GM19324 (cell line): ENCODE data around the gene FAM171A2.
A peak's percentile ranks its signal among the peaks of the same experiment; 100 is the strongest.

ENCODE experiments used
- ATAC-seq: cut with Tn5 transposase; IDR thresholded peaks from one replicate; pipeline ENCODE4 v1.9.1; 2021; ENCODE audit warnings: mild to moderate bottlenecking, moderate library complexity; ENCODE audit not compliant: unreplicated experiment, low FRiP score

Gene FAM171A2

DNA sequence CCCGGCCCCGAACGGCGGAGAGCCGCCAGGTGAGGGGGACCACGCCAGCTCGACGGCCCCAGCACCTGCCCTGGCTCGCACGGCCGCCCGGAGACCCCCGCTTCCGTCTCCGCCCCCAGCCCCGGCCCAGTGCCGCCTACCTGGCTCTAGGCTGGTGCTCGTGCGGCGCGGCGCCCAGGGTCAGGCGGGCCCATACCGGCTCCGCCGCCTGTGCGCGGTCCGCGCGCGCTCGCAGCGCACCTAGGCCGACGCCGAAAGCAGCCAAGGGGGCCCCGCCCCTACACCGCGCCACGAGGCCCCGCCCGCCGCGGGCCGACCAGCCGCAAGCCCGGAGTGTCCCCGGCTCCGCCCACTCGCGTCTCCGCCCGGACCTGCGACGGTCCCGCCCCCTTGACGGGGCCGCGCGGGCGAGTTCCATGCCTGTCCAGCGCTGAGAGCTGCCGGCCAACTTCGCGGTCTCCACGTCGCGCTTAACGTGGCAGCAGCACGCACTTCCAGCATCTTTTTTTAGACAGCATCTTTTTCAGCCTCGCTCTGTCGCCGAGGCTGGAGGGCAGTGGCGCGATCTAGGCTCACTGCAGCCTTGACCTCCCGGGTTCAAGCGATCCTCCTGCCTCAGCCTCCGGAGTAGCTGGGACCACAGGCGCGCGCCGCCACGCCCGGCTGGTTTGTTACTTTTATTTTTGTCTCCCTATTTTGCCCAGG, 38.9 kb downstream of the FAM171A2 start, which contains the start of gene SLC25A39:
Gene SLC25A39 (minus strand): TSS at position 253 of the 705 bp plus-strand sequence. CDS start 1,261 bp downstream, outside the sequence.
- ATAC-seq, result peak; percentile 77

- peak; percentile 3 for ATAC-seq
Observed at GRCh38 chr17:44324092-44324570, 39.5 kb downstream of the FAM171A2 start.

DNA sequence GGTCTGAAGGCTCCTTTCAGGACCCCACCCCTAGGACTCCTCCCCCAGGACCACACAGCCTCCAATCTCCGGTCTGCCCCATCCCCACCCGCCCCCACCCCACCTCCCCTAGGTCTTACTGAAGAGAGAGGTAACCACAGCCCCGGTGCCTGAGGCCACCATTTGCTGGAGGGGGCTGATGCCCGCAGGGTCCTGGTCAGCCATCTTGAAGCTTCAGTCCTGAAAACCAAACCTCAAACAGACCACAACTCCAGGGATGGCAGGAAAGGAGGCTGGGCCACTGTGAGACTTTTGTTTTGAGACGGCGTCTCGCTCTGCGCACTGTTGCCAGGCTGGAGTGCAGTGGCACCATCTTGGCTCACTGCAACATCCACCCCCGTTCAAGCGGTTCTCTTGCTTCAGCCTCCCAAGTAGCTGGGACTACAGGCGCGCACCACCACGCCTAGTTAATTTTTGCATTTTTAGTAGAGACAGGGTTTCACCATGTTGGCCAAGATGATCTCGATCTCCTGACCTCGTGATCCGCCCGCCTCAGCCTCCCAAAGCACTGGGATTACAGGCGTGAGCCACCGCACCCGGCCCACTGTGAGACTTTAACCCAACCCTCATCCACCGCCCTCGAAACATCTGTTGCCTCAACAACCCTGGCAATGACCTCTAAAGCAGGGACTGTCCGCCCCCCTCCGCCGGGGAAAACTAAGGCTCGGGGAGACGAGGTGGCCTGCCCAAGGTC, 40.1 kb downstream of the FAM171A2 start:
- no peak for ATAC-seq

GRCh38 chr17:44322236-44322895, 41.3 kb downstream of the FAM171A2 start:
- no peak for ATAC-seq

- ATAC-seq, result no peak
Observed at GRCh38 chr17:44321246-44322120, 42.2 kb downstream of the FAM171A2 start.

- no peak for ATAC-seq
Observed at GRCh38 chr17:44320066-44320465, 43.6 kb downstream of the FAM171A2 start.

GRCh38 chr17:44318077-44318892, 45.4 kb downstream of the FAM171A2 start:
- no peak for ATAC-seq

DNA sequence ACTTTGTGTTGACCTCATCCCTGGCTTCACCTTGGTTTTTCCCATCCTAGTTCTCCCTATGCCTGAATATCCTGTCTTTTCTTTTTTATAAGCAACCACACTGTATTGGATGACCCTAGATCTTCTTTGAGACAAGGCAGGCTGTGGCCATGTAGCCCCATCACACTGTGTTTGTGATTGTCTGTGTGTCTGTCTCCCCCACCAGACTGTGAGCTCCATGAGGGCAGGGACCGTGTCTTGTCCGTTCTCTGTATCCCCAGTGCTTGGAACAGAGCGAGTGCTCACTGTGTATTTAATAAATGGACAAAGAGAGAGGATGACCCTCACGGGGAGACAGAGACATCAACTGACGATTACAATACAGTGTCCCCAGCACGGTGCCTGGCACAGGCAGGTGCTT, 46.1 kb downstream of the FAM171A2 start:
- ATAC-seq, result no peak

- ATAC-seq, result no peak
Observed at GRCh38 chr17:44315760-44316731, 47.6 kb downstream of the FAM171A2 start.

DNA sequence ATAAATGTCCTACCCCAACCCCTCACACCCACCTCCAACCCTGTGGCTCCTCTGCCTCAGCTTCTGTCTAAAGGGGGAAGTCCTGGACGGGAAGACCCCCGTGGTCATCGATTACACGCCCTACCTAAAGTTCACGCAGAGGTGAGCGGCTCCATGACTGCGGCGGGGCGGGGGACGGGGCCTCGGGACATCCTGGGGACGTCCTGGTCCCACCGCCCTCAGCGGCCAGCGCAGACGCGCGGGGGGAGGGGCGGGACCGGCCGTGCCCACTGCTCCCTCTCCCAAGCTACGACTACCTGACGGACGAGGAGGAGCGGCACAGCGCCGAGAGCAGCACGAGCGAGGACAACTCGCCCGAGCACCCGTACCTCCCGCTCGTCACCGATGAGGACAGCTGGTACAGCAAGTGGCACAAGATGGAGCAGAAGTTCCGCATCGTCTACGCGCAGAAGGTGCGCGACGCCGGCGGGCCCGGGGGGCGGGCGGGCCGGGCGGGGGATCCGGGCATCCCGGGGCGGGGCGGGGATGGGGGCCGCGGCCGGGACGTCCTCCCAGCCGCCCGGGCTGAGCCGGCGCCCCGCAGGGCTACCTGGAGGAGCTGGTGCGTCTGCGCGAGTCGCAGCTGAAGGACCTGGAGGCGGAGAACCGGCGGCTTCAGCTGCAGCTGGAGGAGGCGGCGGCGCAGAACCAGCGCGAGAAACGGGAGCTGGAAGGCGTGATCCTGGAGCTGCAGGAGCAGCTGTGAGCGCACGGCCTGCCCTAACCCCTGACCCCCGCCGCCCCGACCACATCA, 48.6 kb downstream of the FAM171A2 start:
- no peak for ATAC-seq

DNA sequence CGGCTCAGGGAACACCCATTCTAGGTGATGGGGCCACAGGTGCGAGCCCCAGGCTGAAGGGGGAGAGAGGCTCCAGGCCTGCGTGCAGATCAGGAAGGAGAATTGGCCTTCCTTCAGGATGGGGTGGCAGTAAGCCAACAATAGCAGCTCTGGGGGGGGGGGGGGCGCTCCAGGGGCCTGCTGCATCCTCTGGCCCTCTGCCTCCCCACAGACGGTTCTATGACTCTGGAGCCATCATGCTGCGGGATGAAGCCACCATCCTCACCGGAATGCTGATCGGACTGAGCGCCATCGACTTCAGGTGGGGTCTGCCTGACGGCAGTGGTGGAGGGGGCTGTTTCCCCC, 49.2 kb downstream of the FAM171A2 start:
- ATAC-seq, result no peak

- ATAC-seq, result no peak
Observed at GRCh38 chr17:44314031-44314430, 49.6 kb downstream of the FAM171A2 start.

DNA sequence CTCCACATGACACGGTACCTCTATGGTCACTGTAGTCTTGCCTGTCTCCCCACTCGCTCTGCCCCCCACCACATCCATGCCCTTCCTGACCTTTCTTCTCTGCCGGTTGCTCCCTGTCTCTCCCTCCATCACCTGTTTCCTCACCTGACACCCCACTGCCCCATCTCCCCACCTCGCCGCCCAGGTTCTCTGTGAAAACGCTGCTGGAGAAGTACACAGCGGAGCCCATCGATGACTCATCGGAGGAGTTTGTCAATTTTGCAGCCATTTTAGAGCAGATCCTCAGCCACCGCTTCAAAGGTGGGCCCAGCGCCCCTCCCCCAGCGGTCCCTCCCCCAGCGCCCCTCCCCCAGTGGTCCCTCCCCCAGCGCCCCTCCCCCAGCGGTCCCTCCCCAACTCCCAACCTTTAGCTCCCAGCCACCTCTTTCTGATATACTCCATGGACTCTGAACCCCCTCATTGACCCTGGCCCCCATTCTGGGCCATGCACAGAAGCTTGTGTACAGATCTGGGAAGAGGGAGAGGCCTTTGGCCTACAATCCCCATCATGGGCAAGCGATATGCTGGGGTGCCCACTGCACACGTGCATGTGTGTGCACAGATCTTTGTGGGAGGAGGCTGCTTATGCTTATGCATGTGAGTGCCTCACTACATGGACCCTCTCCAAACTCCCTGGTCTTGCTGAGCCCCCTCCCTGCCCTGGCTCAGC, 51.1 kb downstream of the FAM171A2 start:
- no peak for ATAC-seq

DNA sequence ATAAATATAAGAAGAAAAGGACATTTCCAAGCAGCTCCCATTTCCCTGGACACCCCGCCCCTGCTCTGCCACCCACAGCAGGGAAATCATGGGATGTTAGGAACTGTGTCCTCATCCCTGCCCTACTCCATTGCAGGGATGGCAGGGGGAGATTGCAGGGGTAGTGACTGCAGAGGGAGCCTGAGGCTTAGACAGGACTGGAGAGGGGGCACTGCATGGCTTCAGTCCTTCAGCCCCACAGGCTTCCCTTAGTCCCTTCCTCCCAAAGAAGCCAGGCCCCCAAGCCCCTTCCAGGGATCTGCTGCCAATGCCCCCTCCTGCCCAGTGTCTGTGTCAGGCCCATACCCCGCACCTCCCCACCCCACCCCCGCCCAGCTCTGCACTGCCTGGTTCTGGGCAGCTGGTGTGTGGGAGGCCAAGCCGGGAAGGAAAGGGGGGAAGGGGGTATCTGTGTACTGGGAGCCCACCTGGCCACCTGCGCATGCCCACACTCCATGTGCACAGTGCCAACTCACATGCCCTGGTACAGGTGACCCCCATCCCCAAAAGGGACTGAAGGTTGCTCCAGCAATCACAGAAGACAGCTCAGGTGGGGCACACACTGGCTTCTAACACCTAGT, 52.0 kb downstream of the FAM171A2 start:
- no peak for ATAC-seq

DNA sequence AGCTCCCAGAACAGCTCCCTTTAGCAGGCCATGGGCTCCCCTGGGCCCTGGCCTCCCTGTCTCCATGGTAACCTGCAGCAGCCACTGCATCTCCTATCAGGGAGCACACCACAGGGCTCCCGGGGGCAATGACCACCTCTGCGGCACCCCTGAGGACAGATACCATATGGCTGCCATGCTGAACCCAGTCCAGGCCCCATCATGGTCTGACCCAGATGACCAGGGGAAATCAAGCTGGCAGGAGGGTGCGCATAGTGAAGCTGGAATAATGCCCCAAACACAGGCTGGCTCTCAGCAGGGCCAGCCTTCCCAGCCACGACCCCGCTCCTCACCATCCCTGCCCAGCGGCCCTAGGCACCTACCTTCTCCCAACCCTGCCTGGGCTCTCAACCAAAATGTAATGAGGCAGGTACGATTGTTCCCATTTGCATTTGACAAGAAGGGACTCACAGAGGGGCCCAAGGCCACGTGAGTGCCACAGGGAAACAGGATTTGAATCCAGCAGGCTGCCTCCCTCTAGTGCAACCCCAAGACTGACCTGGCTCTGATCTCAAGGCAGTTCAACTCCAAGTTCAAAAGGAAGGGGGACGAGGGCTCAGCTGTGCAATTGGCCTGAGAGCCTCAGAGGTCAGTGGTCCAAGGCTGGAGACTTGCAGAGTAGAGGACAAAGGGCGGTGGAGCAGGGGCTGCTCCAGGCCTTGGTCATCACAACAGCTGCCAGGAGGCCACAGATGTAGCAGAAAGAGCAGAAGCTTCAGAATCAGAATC, 52.9 kb downstream of the FAM171A2 start:
- ATAC-seq, result no peak

- no peak for ATAC-seq
Observed at GRCh38 chr17:44310188-44310587, 53.5 kb downstream of the FAM171A2 start.
